Activated naive CD8-positive, alpha-beta T cell treated with anti-CD3 and anti-CD28 coated beads for 36 hours (primary cell): ENCODE measurements around the gene DHX30. TPM values are rescaled to one million over a fixed set of nuclear protein-coding genes. Genes with fewer than 3 reads are reported as not detected.

Experiments
- DNase-seq: peaks from one replicate; pipeline ENCODE4 v3.0.0; 2021
- H3K27ac Mint-ChIP-seq: one replicate; pipeline ENCODE4 v1.8.0; 2022; ENCODE audit warnings: mild to moderate bottlenecking, moderate library complexity, mixed read lengths
- H3K27me3 Mint-ChIP-seq: one replicate; pipeline ENCODE4 v1.8.0; 2022; ENCODE audit warnings: mild to moderate bottlenecking, mixed read lengths
- H3K36me3 Mint-ChIP-seq: one replicate; pipeline ENCODE4 v1.8.0; 2021; ENCODE audit warnings: mild to moderate bottlenecking, mixed read lengths
- H3K4me1 Mint-ChIP-seq: one replicate; pipeline ENCODE4 v1.8.0; 2021; ENCODE audit warnings: mixed read lengths
- H3K4me3 Mint-ChIP-seq: one replicate; pipeline ENCODE4 v1.8.0; 2022; ENCODE audit warnings: mild to moderate bottlenecking, moderate library complexity, mixed read lengths
- H3K9me3 Mint-ChIP-seq: one replicate; pipeline ENCODE4 v1.8.0; 2022; ENCODE audit warnings: mixed read lengths
- total RNA-seq, 2 experiments: library from RNA; stranded (reverse); gene quantifications; one replicate each; pipeline ENCODE4 v1.2.3, GENCODE V29; 2021

The DHX30 gene
- total RNA-seq, 2 experiments from 2014 or later: 105 to 110 TPM

GRCh38 chr3:47855461-47856383 is 52.8 kb downstream of the DHX30 start:
- H3K36me3 Mint-ChIP-seq: no peaks in the 10 kb centered on the region
- H3K9me3 Mint-ChIP-seq: no peaks in the 10 kb centered on the region
- no peaks in the 10 kb centered on the region for H3K27me3 Mint-ChIP-seq
- no peaks in the 10 kb centered on the region for H3K4me1 Mint-ChIP-seq
- H3K4me3 Mint-ChIP-seq: no peak overlapping the region
- no peak for DNase-seq
- no peak overlapping the region for H3K27ac Mint-ChIP-seq

- Mint-ChIP-seq H3K4me3 (no peak overlapping the region), H3K27ac (no peak overlapping the region), H3K36me3 (no peaks in the 10 kb centered on the region), H3K4me1 (no peaks in the 10 kb centered on the region), H3K27me3 (no peaks in the 10 kb centered on the region), H3K9me3 (no peaks in the 10 kb centered on the region)
- DNase-seq: no peak
Observed at GRCh38 chr3:47856669-47857068, 53.7 kb downstream of the DHX30 start.

GRCh38 chr3:47857151-47857550 is 54.2 kb downstream of the DHX30 start:
- H3K36me3 Mint-ChIP-seq: no peaks in the 10 kb centered on the region

GRCh38 chr3:47859956-47860605 is 57.1 kb downstream of the DHX30 start:
- Mint-ChIP-seq H3K9me3 (no peaks in the 10 kb centered on the region), H3K4me3 (no peak overlapping the region), H3K36me3 (no peaks in the 10 kb centered on the region), H3K27me3 (no peaks in the 10 kb centered on the region), H3K4me1 (no peaks in the 10 kb centered on the region), H3K27ac (no peak overlapping the region)
- DNase-seq: no peak

More at GRCh38 chr3:47857151-47857550, 54.2 kb downstream of the DHX30 start:
- H3K27me3 Mint-ChIP-seq: no peaks in the 10 kb centered on the region
- H3K27ac Mint-ChIP-seq: no peak overlapping the region
- DNase-seq: no peak
- H3K9me3 Mint-ChIP-seq: no peaks in the 10 kb centered on the region
- H3K4me1 Mint-ChIP-seq: no peaks in the 10 kb centered on the region
- no peak overlapping the region for H3K4me3 Mint-ChIP-seq

- Mint-ChIP-seq H3K4me3 (no peak overlapping the region), H3K9me3 (no peaks in the 10 kb centered on the region), H3K27ac (no peak overlapping the region), H3K27me3 (no peaks in the 10 kb centered on the region), H3K4me1 (no peaks in the 10 kb centered on the region), H3K36me3 (peaks cover 8% of the 10 kb centered on the region)
- DNase-seq: no peak
Observed at GRCh38 chr3:47863391-47864128, 60.6 kb downstream of the DHX30 start.

GRCh38 chr3:47865192-47865591 is 62.3 kb downstream of the DHX30 start:
- no peak overlapping the region for H3K27ac Mint-ChIP-seq
- no peaks in the 10 kb centered on the region for H3K9me3 Mint-ChIP-seq
- peaks cover 16% of the 10 kb centered on the region for H3K36me3 Mint-ChIP-seq
- DNase-seq: no peak
- H3K4me1 Mint-ChIP-seq: no peaks in the 10 kb centered on the region
- H3K4me3 Mint-ChIP-seq: no peak overlapping the region
- H3K27me3 Mint-ChIP-seq: no peaks in the 10 kb centered on the region

GRCh38 chr3:47867451-47868044 is 64.6 kb downstream of the DHX30 start:
- H3K4me1 Mint-ChIP-seq: no peaks in the 10 kb centered on the region
- no peaks in the 10 kb centered on the region for H3K9me3 Mint-ChIP-seq
- H3K27me3 Mint-ChIP-seq: no peaks in the 10 kb centered on the region
- DNase-seq: no peak
- H3K27ac Mint-ChIP-seq: no peak overlapping the region
- no peak overlapping the region for H3K4me3 Mint-ChIP-seq
- peaks cover 22% of the 10 kb centered on the region for H3K36me3 Mint-ChIP-seq

GRCh38 chr3:47868306-47868705 is 65.4 kb downstream of the DHX30 start:
- Mint-ChIP-seq H3K27me3 (no peaks in the 10 kb centered on the region), H3K36me3 (peaks cover 22% of the 10 kb centered on the region), H3K4me3 (no peak overlapping the region), H3K27ac (no peak overlapping the region), H3K9me3 (no peaks in the 10 kb centered on the region), H3K4me1 (no peaks in the 10 kb centered on the region)
- no peak for DNase-seq

- no peaks in the 10 kb centered on the region for H3K27me3 Mint-ChIP-seq
- H3K4me3 Mint-ChIP-seq: no peak overlapping the region
- H3K27ac Mint-ChIP-seq: no peak overlapping the region
- no peaks in the 10 kb centered on the region for H3K4me1 Mint-ChIP-seq
- H3K36me3 Mint-ChIP-seq: peaks cover 24% of the 10 kb centered on the region
- no peaks in the 10 kb centered on the region for H3K9me3 Mint-ChIP-seq
- no peak for DNase-seq
Observed at GRCh38 chr3:47870156-47870555, 67.2 kb downstream of the DHX30 start.

GRCh38 chr3:47870702-47871260 is 67.8 kb downstream of the DHX30 start:
- no peaks in the 10 kb centered on the region for H3K27me3 Mint-ChIP-seq
- DNase-seq: no peak
- H3K4me3 Mint-ChIP-seq: no peak overlapping the region
- H3K27ac Mint-ChIP-seq: no peak overlapping the region
- H3K4me1 Mint-ChIP-seq: no peaks in the 10 kb centered on the region
- H3K36me3 Mint-ChIP-seq: peaks cover 24% of the 10 kb centered on the region
- H3K9me3 Mint-ChIP-seq: no peaks in the 10 kb centered on the region

- no peak overlapping the region for H3K4me3 Mint-ChIP-seq
Observed at GRCh38 chr3:47871389-47871788, 68.5 kb downstream of the DHX30 start.

GRCh38 chr3:47872916-47873315 is 70.0 kb downstream of the DHX30 start:
- Mint-ChIP-seq H3K27me3 (no peaks in the 10 kb centered on the region), H3K4me3 (no peak overlapping the region), H3K27ac (no peak overlapping the region), H3K36me3 (peaks cover 18% of the 10 kb centered on the region), H3K9me3 (no peaks in the 10 kb centered on the region), H3K4me1 (peaks cover 9% of the 10 kb centered on the region)
- DNase-seq: no peak

More at GRCh38 chr3:47871389-47871788, 68.5 kb downstream of the DHX30 start:
- no peak overlapping the region for H3K27ac Mint-ChIP-seq
- H3K9me3 Mint-ChIP-seq: no peaks in the 10 kb centered on the region
- no peaks in the 10 kb centered on the region for H3K27me3 Mint-ChIP-seq
- H3K4me1 Mint-ChIP-seq: no peaks in the 10 kb centered on the region
- peaks cover 20% of the 10 kb centered on the region for H3K36me3 Mint-ChIP-seq
- no peak for DNase-seq

- no peak for DNase-seq
- Mint-ChIP-seq H3K27me3 (no peaks in the 10 kb centered on the region), H3K36me3 (peaks cover 11% of the 10 kb centered on the region), H3K4me1 (peaks cover 12% of the 10 kb centered on the region), H3K27ac (no peak overlapping the region), H3K4me3 (no peak overlapping the region), H3K9me3 (no peaks in the 10 kb centered on the region)
Observed at GRCh38 chr3:47874438-47874837, 71.5 kb downstream of the DHX30 start.

GRCh38 chr3:47874913-47875312 is 72.0 kb downstream of the DHX30 start:
- no peak for DNase-seq
- Mint-ChIP-seq H3K36me3 (peaks cover 9% of the 10 kb centered on the region), H3K27ac (no peak overlapping the region), H3K4me3 (no peak overlapping the region), H3K4me1 (peaks cover 12% of the 10 kb centered on the region), H3K27me3 (no peaks in the 10 kb centered on the region), H3K9me3 (no peaks in the 10 kb centered on the region)
